PC-3 (cell line): ENCODE data around the gene MTHFD1L. TPM values are rescaled to one million over a fixed set of nuclear protein-coding genes. Genes with fewer than 3 reads are reported as not detected.

ENCODE experiments used
- ATAC-seq: fragments of 200-7000 bp; cut with Tn5 transposase; 2 replicates; pipeline ENCODE4 v1.9.1; 2020; ENCODE audit warnings: mild to moderate bottlenecking, moderate library complexity
- BruUV-seq: library from RNA; stranded (reverse); fragments of 400-500 nt; replicated peaks from 2 replicates; lab custom pipeline; 2021; lab: Mats Ljungman, UMichigan
- CTCF ChIA-PET: fragments of 300-600 bp; sonication (Branson Sonifier 250); formaldehyde crosslinking; loops from one replicate; lab custom pipeline; 2022; ENCODE audit warnings: antibody characterized with exemption; lab: Charles Lee
- POLR2A ChIA-PET: fragments of 300-600 bp; sonication (Branson Sonifier 250); formaldehyde crosslinking; loops from one replicate; lab custom pipeline; 2022; ENCODE audit warnings: antibody characterized with exemption; ENCODE audit not compliant: unreplicated experiment; lab: Charles Lee
- DNase-seq: peaks from one replicate; pipeline ENCODE4 v3.0.0-alpha.2; 2015
- H2AFZ ChIP-seq: fragments of 300-600 bp; sonication (generic); 2 replicates; pipeline ENCODE4 v1.6.0; 2016; ENCODE audit warnings: antibody characterized with exemption, low read length
- H3F3A ChIP-seq: fragments of 300-600 bp; sonication (generic); one replicate; pipeline ENCODE4 v1.6.0; 2017; ENCODE audit warnings: antibody characterized with exemption, low read length, control low read depth, mild to moderate bottlenecking; ENCODE audit not compliant: unreplicated experiment
- H3K27ac ChIP-seq: fragments of 300-600 bp; sonication (generic); 2 replicates; pipeline ENCODE4 v1.5.1; 2016; ENCODE audit warnings: mild to moderate bottlenecking, low read length
- H3K27me3 ChIP-seq: fragments of 300-600 bp; sonication (generic); 2 replicates; pipeline ENCODE4 v1.6.1; 2016; ENCODE audit warnings: low read length, mixed read lengths
- H3K36me3 ChIP-seq: fragments of 300-600 bp; sonication (generic); 2 replicates; pipeline ENCODE4 v1.6.1; 2016; ENCODE audit warnings: low read depth, mixed run types, low read length, mixed read lengths
- H3K4me1 ChIP-seq: fragments of 300-600 bp; sonication (generic); 2 replicates; pipeline ENCODE4 v1.5.1; 2016; ENCODE audit warnings: low read length; ENCODE audit not compliant: insufficient read depth
- H3K4me2 ChIP-seq: fragments of 300-600 bp; sonication (generic); 2 replicates; pipeline ENCODE4 v1.6.0; 2016; ENCODE audit warnings: low read length
- H3K4me3 ChIP-seq: fragments of 300-600 bp; sonication (generic); 2 replicates; pipeline ENCODE4 v1.5.1; 2016; ENCODE audit warnings: mild to moderate bottlenecking, low read length, mixed read lengths
- H3K79me2 ChIP-seq: fragments of 300-600 bp; sonication (generic); 2 replicates; pipeline ENCODE4 v1.6.1; 2017; ENCODE audit warnings: low read length, mixed read lengths
- H3K9ac ChIP-seq: fragments of 300-600 bp; sonication (generic); 2 replicates; pipeline ENCODE4 v1.6.0; 2016; ENCODE audit warnings: mild to moderate bottlenecking, low read length
- H3K9me2 ChIP-seq: fragments of 300-600 bp; sonication (generic); replicated peaks from 2 replicates; pipeline ENCODE4 v1.6.1; 2016; ENCODE audit warnings: mixed run types, low read length, mixed read lengths
- H3K9me3 ChIP-seq: fragments of 300-600 bp; sonication (generic); 2 replicates; pipeline ENCODE4 v1.6.1; 2016; ENCODE audit warnings: low read length, mixed read lengths
- H4K20me1 ChIP-seq: fragments of 300-600 bp; sonication (generic); 2 replicates; pipeline ENCODE4 v1.6.1; 2016; ENCODE audit warnings: low read length, mixed read lengths
- EZH2 ChIP-seq: fragments of 300-600 bp; sonication (generic); IDR thresholded peaks from one replicate; pipeline ENCODE4 v1.6.1; 2017; ENCODE audit warnings: antibody characterized with exemption, mild to moderate bottlenecking, low read length; ENCODE audit not compliant: unreplicated experiment
- EZH2phosphoT487 ChIP-seq: fragments of 300-600 bp; sonication (generic); IDR thresholded peaks from 2 replicates; pipeline ENCODE4 v1.6.1; 2018; ENCODE audit warnings: mild to moderate bottlenecking, antibody characterized with exemption, low read length, borderline replicate concordance
- intact Hi-C: fragments of 100-400 bp; cut with micrococcal nuclease; formaldehyde crosslinking; loops from 2 replicates; pipeline ENCODE4 v1.9.0; 2023
- total RNA-seq: library from RNA; depleted of rRNA; stranded (reverse); fragments of >200 nt; gene quantifications from 2 replicates; pipeline ENCODE4 v1.2.3, GENCODE V29; 2014
- TF ChIP-seq, protein P1 (sequence below): fragments of 300-600 bp; sonication (generic); conservative IDR thresholded peaks from 2 replicates; pipeline ENCODE4 v1.5.1; 2017; ENCODE audit warnings: antibody characterized with exemption, low read depth, mild to moderate bottlenecking, low read length

The MTHFD1L gene
- total RNA-seq, 1 experiment from 2014 or later: 11.9 TPM

DNA sequence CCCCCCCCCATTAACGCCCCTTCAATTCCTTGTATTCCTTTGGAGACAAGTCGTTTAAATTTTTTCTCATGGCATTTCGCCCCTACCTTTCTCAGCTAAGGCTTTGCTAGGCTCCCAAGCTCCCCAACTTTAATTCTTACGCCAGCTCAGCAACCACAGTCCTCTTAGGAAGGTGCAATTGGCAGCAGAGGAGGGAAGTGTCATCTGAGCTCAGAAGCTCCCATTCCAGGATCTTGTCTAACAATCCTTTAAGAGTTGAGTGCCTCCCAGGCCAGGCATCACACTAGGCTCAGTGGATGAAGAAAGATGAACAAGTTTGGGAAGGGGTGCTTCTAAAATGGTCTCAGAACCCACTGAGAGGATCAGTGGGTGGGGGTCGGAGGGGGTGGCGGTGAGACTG, 243.0 kb downstream of the MTHFD1L start:
- Histone ChIP-seq H3K9me3 (no peaks in the 10 kb centered on the region), H3K36me3 (no peaks in the 10 kb centered on the region), H3K4me3 (no peak overlapping the region), H3K27me3 (no peaks in the 10 kb centered on the region), H3K9me2 (no peaks in the 10 kb centered on the region), H3K79me2 (no peaks in the 10 kb centered on the region), H3K4me2 (no peak overlapping the region), H3K4me1 (no peaks in the 10 kb centered on the region), H4K20me1 (no peaks in the 10 kb centered on the region), H3K27ac (no peak overlapping the region), H3F3A (no peaks in the 10 kb centered on the region), H2AFZ (no peak overlapping the region), H3K9ac (no peak overlapping the region)
- intact Hi-C loops: no loop called here
- ATAC-seq: no peak
- DNase-seq: no peak
- TF ChIP-seq EZH2phosphoT487 (no peak), EZH2 (no peak)
- TF ChIP-seq, protein P1, sequence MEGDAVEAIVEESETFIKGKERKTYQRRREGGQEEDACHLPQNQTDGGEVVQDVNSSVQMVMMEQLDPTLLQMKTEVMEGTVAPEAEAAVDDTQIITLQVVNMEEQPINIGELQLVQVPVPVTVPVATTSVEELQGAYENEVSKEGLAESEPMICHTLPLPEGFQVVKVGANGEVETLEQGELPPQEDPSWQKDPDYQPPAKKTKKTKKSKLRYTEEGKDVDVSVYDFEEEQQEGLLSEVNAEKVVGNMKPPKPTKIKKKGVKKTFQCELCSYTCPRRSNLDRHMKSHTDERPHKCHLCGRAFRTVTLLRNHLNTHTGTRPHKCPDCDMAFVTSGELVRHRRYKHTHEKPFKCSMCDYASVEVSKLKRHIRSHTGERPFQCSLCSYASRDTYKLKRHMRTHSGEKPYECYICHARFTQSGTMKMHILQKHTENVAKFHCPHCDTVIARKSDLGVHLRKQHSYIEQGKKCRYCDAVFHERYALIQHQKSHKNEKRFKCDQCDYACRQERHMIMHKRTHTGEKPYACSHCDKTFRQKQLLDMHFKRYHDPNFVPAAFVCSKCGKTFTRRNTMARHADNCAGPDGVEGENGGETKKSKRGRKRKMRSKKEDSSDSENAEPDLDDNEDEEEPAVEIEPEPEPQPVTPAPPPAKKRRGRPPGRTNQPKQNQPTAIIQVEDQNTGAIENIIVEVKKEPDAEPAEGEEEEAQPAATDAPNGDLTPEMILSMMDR: no peak
- BruUV-seq: no TSS peak
- POLR2A ChIA-PET: no interaction called here
- CTCF ChIA-PET: no interaction called here

DNA sequence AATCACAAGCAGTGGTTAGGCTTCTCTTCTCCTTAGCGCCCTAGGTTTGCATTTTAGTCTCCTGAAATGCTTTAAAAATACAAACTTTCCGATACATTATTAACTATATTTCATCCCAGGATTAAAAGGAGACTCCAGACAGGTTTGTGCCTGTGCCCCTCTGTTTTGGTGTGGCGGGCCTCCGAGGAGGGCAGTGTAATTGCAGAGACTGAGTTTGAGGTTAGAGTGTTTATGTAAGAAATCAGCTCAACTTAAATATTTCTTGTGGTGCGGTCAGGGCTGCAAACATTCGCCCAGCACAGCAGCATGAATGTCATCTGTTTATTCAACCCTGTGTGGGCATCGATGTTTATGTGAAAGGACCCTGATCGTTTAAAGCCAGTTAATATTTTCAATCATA, 243.9 kb downstream of the MTHFD1L start:
- no peak for TF ChIP-seq EZH2
- TF ChIP-seq EZH2phosphoT487: no peak
- intact Hi-C loops: no loop called here
- H3K4me2 ChIP-seq: no peak overlapping the region

DNA sequence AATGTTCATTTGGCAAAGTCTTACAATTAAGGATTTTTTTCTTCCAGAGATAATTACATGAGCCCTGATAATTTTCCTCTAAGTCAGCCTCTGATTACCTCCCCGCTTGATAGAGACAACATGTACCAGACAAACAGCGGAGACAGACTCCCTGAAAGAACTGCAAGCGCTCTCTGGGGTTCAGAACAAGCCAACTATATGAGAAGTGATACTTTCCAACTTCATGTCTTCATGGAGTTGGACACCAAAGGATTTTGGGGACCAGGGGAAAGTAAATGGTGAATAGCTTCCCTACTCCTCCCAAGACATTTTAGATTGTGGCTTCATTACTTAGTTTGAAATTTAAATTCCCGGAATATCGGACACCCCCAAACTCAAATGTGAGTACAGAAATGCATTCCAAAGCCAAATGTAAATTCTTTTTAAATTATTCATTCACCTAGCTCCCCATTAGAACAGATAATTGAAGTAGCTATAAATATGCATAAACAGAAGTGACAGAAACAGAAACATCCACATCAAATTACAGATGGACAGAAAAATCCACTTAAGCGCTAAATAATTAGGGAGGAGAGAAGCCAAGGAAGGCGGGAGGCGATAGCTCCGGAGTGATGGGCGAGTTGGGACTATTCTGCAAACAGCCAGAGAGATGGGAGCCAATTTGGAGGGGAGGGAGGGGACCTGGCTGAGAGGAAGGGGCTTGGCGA, 244.5 kb downstream of the MTHFD1L start:
- Histone ChIP-seq H3K79me2 (no peaks in the 10 kb centered on the region), H3K9me3 (no peaks in the 10 kb centered on the region), H3K9ac (no peak overlapping the region), H3K9me2 (no peaks in the 10 kb centered on the region), H4K20me1 (no peaks in the 10 kb centered on the region), H3K27me3 (no peaks in the 10 kb centered on the region), H3K4me2 (no peak overlapping the region), H3K27ac (no peak overlapping the region), H2AFZ (no peak overlapping the region), H3F3A (no peaks in the 10 kb centered on the region), H3K4me1 (no peaks in the 10 kb centered on the region), H3K36me3 (no peaks in the 10 kb centered on the region), H3K4me3 (no peak overlapping the region)
- intact Hi-C loops: no loop called here
- DNase-seq: no peak
- no peak for ATAC-seq
- BruUV-seq: no TSS peak
- TF ChIP-seq EZH2: no peak
- TF ChIP-seq, protein P1: no peak
- TF ChIP-seq EZH2phosphoT487: no peak
- CTCF ChIA-PET: no interaction called here
- POLR2A ChIA-PET: no interaction called here

More for the DNA sequence above, 243.9 kb downstream of the MTHFD1L start:
- BruUV-seq: no TSS peak
- H3K9me3 ChIP-seq: no peaks in the 10 kb centered on the region
- H3K9ac ChIP-seq: no peak overlapping the region
- no peak overlapping the region for H2AFZ ChIP-seq
- H3K4me3 ChIP-seq: no peak overlapping the region
- no peaks in the 10 kb centered on the region for H3K36me3 ChIP-seq
- H3K27me3 ChIP-seq: no peaks in the 10 kb centered on the region
- H4K20me1 ChIP-seq: no peaks in the 10 kb centered on the region
- no peaks in the 10 kb centered on the region for H3K79me2 ChIP-seq
- ATAC-seq (no peak), DNase-seq (no peak)
- POLR2A ChIA-PET: no interaction called here
- H3K9me2 ChIP-seq: no peaks in the 10 kb centered on the region
- H3K4me1 ChIP-seq: no peaks in the 10 kb centered on the region
- H3K27ac ChIP-seq: no peak overlapping the region
- no peaks in the 10 kb centered on the region for H3F3A ChIP-seq
- CTCF ChIA-PET: no interaction called here
